Effector memory CD4-positive, alpha-beta T cell (primary cell): ENCODE results near the gene ADAMTS8.
"Not testable (repeated sequence)": the region's sequence is repeated elsewhere in the genome, so short reads cannot be mapped to it uniquely, and the experiment has no call there.

ENCODE experiments used
- DNase-seq, 3 donors: peaks; one replicate each; pipeline ENCODE4 v3.0.0-alpha.2; 2020
- H3K27ac ChIP-seq: 2 replicates; pipeline ENCODE4 v1.7.0; 2013; ENCODE audit warnings: mild to moderate bottlenecking, low read length, moderate library complexity; ENCODE audit not compliant: insufficient read depth, poor library complexity, severe bottlenecking
- H3K27me3 ChIP-seq: replicated peaks from 2 replicates; pipeline ENCODE4 v1.7.0; 2013; ENCODE audit warnings: mild to moderate bottlenecking, low read length; ENCODE audit not compliant: insufficient read depth, control insufficient read depth, poor library complexity, severe bottlenecking
- H3K36me3 ChIP-seq: 2 replicates; pipeline ENCODE4 v1.7.0; 2013; ENCODE audit warnings: mild to moderate bottlenecking, low read length, moderate library complexity; ENCODE audit not compliant: control insufficient read depth, insufficient read depth
- H3K4me1 ChIP-seq: 2 replicates; pipeline ENCODE4 v1.7.0; 2013; ENCODE audit warnings: low read length, mild to moderate bottlenecking; ENCODE audit not compliant: control insufficient read depth, insufficient read depth, poor library complexity, severe bottlenecking
- H3K4me3 ChIP-seq: 2 replicates; pipeline ENCODE4 v1.7.0; 2013; ENCODE audit warnings: low read length, low read depth, mild to moderate bottlenecking; ENCODE audit not compliant: insufficient read depth, poor library complexity, severe bottlenecking
- H3K9me3 ChIP-seq: 2 replicates; pipeline ENCODE4 v1.7.0; 2013; ENCODE audit warnings: mild to moderate bottlenecking, low read length, moderate library complexity; ENCODE audit not compliant: control insufficient read depth

ADAMTS8 gene

DNA sequence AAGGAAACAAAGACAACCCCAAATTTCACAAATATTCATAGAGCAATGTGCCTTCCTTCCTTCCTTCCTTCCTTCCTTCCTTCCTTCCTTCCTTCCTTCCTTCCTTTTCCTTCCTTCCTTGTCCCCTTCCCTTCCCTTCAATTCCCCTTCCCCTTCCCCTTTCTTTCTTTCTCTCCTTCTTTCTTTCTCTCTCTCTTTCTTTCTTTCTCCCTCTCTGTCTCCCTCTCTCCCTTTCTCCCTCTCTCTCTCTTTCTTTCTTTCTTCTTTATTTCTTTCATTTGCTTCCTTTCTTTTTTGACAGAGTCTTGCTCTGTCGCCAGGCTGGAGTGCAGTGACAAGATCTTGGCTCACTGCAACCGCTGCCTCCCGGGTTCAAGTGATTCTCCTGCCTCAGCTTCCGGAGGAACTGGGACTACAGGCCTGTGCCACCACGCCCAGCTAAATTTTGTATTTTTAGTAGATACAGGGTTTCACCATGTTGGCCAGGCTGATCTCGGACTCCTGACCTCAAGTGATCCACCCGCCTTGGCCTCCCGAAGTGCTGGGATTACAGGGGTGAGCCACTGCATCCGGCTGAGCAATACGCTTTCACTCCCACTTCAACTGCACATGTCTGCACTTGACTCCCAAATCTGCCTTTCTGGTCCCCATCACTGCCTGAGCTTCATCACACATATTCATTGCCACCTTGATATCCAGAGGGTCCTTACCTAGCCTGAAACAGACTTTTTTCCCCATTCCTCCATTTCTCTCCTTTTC lies 10.2 kb upstream of the ADAMTS8 start:
- H3K4me1 ChIP-seq, H3K27ac ChIP-seq, H3K36me3 ChIP-seq, DNase-seq, H3K9me3 ChIP-seq, H3K4me3 ChIP-seq, H3K27me3 ChIP-seq: not testable (repeated sequence)

DNA sequence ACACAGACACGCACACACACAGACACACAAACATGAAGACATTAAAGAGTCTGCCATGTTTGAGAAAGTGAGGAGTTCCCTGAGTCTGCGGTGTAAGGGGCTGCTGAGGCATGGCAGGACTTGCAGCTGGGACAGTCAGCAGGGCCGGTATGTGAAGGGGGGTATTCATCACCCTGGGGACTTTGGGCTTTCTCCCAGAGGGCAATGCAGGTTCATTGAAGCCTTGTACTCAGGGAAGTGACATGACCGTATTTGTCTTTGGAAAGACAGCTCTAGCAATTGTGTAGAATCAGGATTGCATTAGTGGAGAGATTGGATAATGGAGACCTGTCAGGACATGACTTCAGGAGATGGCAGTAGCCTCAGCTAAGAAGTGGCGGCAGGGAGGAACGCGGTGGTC lies 9.4 kb upstream of the ADAMTS8 start:
- DNase-seq = no peak
- Histone ChIP-seq H3K9me3 (no peaks in the 10 kb centered on the region), H3K4me1 (peaks cover 4% of the 10 kb centered on the region), H3K4me3 (no peak overlapping the region), H3K27ac (no peak overlapping the region), H3K27me3 (no peaks in the 10 kb centered on the region), H3K36me3 (no peaks in the 10 kb centered on the region)

DNA sequence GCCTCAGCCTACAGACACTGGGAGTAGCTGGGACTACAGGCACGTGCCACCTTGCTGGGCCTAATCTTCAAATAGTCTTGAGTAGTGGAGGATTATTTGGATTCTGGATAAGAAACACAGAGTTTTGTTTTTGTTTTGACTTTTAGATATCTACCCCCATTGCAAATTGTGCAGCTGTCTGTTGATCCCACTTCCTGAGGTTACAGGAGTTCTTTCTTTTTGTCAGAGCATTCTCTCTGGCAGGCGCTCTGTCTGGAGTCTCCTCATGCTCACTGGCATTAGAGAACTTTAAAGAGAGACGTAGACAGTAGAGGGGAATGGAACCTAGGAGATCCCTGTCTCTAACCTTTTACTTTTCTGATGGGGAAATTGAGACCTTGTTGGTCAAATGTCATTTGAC lies 7.8 kb upstream of the ADAMTS8 start:
- peaks cover 4% of the 10 kb centered on the region for H3K4me1 ChIP-seq
- no peak overlapping the region for H3K27ac ChIP-seq
- no peak for DNase-seq
- H3K27me3 ChIP-seq = no peaks in the 10 kb centered on the region
- no peaks in the 10 kb centered on the region for H3K36me3 ChIP-seq
- no peaks in the 10 kb centered on the region for H3K9me3 ChIP-seq
- H3K4me3 ChIP-seq = no peak overlapping the region

DNA sequence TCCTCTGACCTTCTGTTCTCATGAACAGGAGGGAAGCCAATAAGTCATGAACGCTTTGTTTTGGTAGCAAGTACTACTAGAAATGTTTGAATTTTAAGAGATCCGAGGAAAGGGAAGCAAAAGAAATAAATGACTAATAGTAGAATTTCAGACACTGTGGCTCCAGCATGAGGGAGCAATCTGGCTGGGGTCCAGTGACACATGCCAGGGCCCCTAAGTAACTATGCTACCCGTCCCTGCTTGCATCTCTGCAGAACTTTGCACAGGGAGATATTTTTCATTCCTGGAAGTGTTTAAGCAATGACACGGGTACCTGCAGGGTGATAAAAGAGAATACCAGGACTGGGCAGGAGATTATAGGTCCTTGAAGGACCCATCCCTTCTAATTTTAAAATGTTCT lies 7.3 kb upstream of the ADAMTS8 start:
- DNase-seq = no peak
- H3K27me3 ChIP-seq = peaks cover 2% of the 10 kb centered on the region
- H3K36me3 ChIP-seq = no peaks in the 10 kb centered on the region
- peaks cover 4% of the 10 kb centered on the region for H3K4me1 ChIP-seq
- no peak overlapping the region for H3K4me3 ChIP-seq
- H3K27ac ChIP-seq = no peak overlapping the region
- H3K9me3 ChIP-seq = no peaks in the 10 kb centered on the region

DNA sequence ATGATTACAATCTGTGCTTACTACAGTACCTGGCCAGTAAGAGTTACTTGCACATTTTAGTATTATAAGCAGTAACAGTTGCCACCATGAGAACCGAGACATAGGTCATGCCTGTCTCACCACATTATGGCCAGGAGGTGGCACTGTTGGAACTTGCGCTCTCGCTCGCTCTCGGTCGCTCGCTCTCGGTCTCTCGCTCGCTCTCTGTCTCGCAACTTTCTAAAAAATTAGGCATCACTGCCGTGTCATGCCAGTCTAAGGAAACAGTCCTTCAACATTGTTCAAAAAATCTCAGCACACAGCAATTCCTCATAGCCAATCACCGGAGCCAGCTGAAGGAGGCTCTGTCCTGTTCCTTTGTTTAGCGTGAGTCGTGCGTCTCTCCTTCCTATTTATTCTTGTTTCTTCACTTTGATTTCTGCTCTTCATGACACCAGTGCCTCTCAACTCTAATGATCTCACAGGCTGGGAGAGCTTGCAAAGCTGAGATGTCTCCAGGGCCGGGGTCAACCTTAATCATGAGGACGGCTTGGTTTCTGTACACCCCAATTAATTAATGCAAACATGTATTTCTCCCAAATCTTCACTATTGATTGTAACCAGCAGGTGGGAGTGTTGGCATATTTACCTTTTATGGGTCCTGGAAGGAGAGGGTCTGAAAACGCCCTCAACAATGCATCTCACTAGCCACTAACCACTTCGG lies 6.3 kb upstream of the ADAMTS8 start:
- no peak overlapping the region for H3K27ac ChIP-seq

DNA sequence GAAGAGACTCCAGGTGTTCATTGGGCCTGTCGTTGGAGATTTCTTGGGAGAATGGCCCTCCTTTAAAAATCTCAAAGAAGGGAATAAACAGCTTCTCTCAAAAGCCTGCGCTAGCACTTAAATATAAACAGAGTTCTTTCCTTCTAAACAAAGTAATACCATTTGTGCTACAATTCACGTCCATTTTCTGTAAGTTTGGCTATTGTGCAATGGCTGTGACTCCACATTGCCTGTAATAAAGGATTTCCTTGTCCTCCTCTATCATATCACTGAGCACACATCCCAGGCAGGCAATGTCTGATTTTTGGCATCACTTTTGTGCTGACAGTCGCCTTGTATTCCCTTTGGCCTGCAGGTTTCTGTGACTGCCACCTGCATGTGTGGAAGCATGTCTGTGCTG lies 4.9 kb upstream of the ADAMTS8 start:
- Histone ChIP-seq H3K9me3 (no peaks in the 10 kb centered on the region), H3K4me1 (peaks cover 3% of the 10 kb centered on the region), H3K36me3 (no peaks in the 10 kb centered on the region), H3K27me3 (peaks cover 16% of the 10 kb centered on the region), H3K27ac (no peak overlapping the region), H3K4me3 (no peak overlapping the region)
- no peak for DNase-seq

More for the DNA sequence above, 6.3 kb upstream of the ADAMTS8 start:
- Histone ChIP-seq H3K4me3 (peak overlapping the region; percentile 63), H3K27me3 (peaks cover 11% of the 10 kb centered on the region), H3K36me3 (no peaks in the 10 kb centered on the region), H3K4me1 (peaks cover 4% of the 10 kb centered on the region), H3K9me3 (no peaks in the 10 kb centered on the region)
- peak; percentile 19 to 41 (median 31) for DNase-seq

DNA sequence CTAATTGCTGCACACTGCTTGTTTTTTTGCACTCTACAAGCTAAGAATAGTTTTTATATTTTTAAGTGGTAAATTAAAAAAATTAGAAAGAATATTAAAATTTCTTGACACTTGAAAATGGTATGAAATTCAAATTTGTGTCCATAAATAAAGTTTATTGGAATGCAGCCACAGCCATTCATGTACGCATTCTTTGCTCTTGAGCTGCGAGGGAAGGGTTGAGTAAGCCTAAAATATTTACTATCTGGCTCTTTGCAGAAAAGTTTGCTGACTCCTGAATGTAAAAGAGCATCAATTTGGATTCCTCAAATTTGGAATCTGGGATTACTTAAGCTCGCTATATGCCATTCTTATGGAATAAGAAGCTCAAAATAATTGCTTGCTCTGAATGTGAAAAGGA lies 3.4 kb upstream of the ADAMTS8 start:
- Histone ChIP-seq H3K4me3 (no peak overlapping the region), H3K27ac (no peak overlapping the region)
- no peak for DNase-seq

DNA sequence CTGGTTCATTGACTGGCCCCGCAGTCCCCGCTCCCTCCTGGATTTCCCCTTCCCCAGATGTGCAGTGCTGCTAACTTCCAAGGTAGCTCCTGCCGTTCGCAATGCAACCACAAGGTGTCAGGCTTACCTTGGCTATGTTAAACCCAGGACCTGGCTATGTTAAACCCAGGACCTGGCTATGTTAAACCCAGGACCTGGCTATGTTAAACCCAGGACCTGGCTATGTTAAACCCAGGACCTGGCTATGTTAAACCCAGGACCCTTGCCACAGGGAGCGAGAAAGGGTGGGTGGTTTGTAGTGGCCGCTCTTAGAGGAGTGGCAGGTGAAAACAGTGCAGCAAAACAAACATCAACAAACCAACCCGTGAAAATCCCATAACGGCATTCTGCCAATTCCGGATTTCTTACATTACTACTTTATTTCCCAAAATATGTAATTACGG lies 2.9 kb upstream of the ADAMTS8 start:
- Histone ChIP-seq H3K4me1 (peaks cover 7% of the 10 kb centered on the region), H3K9me3 (no peaks in the 10 kb centered on the region), H3K27ac (no peak overlapping the region), H3K27me3 (peaks cover 25% of the 10 kb centered on the region), H3K36me3 (no peaks in the 10 kb centered on the region), H3K4me3 (no peak overlapping the region)
- peak; percentile 43 to 51 (median 44) for DNase-seq

More for the DNA sequence above, 3.4 kb upstream of the ADAMTS8 start:
- Histone ChIP-seq H3K9me3 (no peaks in the 10 kb centered on the region), H3K4me1 (peaks cover 7% of the 10 kb centered on the region), H3K27me3 (peaks cover 22% of the 10 kb centered on the region), H3K36me3 (no peaks in the 10 kb centered on the region)

DNA sequence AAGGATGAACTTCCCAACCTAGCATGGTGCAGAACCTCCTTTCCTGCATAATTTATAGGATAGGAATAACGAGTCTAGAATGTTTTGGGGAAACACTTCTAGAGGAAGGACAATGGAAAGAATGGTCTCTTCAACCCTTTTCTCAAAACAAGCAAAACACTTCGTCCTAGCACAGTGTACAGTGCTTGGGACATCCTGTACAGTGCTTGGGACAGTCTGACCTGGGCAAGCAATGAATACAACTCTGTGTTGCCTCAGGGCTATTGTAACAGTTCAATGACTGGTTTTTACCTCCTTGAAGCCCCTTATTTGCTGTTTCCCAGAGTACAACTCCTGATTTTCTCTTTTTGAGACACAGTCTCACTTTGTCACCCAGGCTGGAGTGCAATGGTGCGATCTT lies 1.6 kb upstream of the ADAMTS8 start:
- H3K9me3 ChIP-seq = no peaks in the 10 kb centered on the region
- no peaks in the 10 kb centered on the region for H3K36me3 ChIP-seq
- DNase-seq = no peak
- H3K27me3 ChIP-seq = peaks cover 33% of the 10 kb centered on the region
- no peak overlapping the region for H3K4me3 ChIP-seq
- H3K27ac ChIP-seq = no peak overlapping the region
- peaks cover 7% of the 10 kb centered on the region for H3K4me1 ChIP-seq

DNA sequence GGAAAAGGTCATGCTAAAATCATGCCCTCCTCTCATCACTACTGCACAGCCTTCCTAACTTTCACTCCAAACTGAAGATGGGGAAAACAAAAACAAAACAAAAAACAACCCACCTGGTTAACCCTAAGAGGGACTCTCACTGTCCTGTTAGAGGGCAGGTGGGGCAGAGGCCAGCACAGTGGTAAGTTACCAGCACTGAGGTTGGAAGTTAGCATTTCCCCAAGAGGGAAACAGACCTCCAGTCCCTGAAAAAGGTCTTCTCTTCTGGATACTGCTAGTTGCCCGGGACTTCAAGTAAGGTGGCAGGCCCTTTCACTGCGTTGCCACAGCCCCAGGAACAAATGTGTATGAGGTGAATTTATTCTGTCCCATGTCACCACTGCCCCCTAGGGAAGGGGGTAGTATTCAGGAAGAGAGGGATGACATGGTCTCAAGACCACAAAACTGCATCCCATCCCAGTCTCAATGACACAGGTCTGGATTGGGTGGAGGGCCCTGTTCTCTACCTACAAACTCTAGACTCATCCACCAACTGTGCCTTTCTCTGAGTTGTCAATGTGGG lies 792 bp upstream of the ADAMTS8 start:
- Histone ChIP-seq H3K9me3 (no peaks in the 10 kb centered on the region), H3K4me3 (no peak overlapping the region), H3K4me1 (peaks cover 7% of the 10 kb centered on the region), H3K36me3 (no peaks in the 10 kb centered on the region), H3K27me3 (peaks cover 34% of the 10 kb centered on the region), H3K27ac (no peak overlapping the region)
- DNase-seq = no peak
